Measurements from ENCODE around the gene DCDC2C. TPM values are rescaled to one million over a fixed set of nuclear protein-coding genes. Genes with fewer than 3 reads are reported as not detected.

The DCDC2C gene
- total and polyA plus RNA-seq, 2 of the 4 experiments (the other 2 are of a cell fraction) = not detected

- WGBS, 2 experiments (ENCODE audit: extremely low coverage in 2 of 2, insufficient read length in 1 of 2) = no CpG with 5 or more reads among the region's 7 CpGs
- CTCF ChIA-PET = interaction anchor here (0.8 kb wide), 1 partner anchor 31 kb away, joined by 4 read pairs; no protein-coding TSS in a partner anchor
- H3K4me2 ChIP-seq (ENCODE audit: low read depth, low read length) = no peak overlapping the region
- H3K4me1 ChIP-seq (ENCODE audit: control insufficient read depth, insufficient read depth, low read length) = peaks cover 1% of the 10 kb centered on the region; the same call in 1 of the 2 replicates
- ATAC-seq (ENCODE audit: low read depth) = no peak
- no peak overlapping the region for H2BK20ac ChIP-seq (ENCODE audit: low read depth, low read length)
- H2BK5ac ChIP-seq (ENCODE audit: low read depth, low read length, poor library complexity, severe bottlenecking) = no peak overlapping the region
- H3K9me1 ChIP-seq (ENCODE audit: insufficient read depth, low read length) = no peaks in the 10 kb centered on the region
- in situ Hi-C loops (cut with MboI; ENCODE audit: low sequenced_read_pairs) (no loop called here), dilution Hi-C loops (cut with HindIII; ENCODE audit: low sequenced_read_pairs, unreplicated experiment) (no loop called here), intact Hi-C loops (cut with micrococcal nuclease) (no loop called here)
- POLR2A ChIA-PET (ENCODE audit: unreplicated experiment) = no interaction called here
- TF ChIP-seq NFE2L2 (IDR thresholded peaks at IDR 0.05; ENCODE audit: low read depth, low read length) = no peak
- TF ChIP-seq RAD21 (IDR thresholded peaks at IDR 0.05; ENCODE audit: low read length) = no peak
- TF ChIP-seq SMC3 (IDR thresholded peaks at IDR 0.05; ENCODE audit: low read depth, low read length) = no peak
- no peak for TF ChIP-seq MXI1 (IDR thresholded peaks at IDR 0.05; ENCODE audit: borderline replicate concordance, low read depth, low read length)
- TF ChIP-seq CTCF (conservative IDR thresholded peaks at IDR 0.05; ENCODE audit: low read depth, low read length) = no peak
- TF ChIP-seq CHD1 (IDR thresholded peaks at IDR 0.05; ENCODE audit: low read depth, low read length) = no peak
- no peak for TF ChIP-seq POLR2A (IDR thresholded peaks at IDR 0.05; ENCODE audit: low read depth, low read length)
- no peak for TF ChIP-seq BHLHE40 (IDR thresholded peaks at IDR 0.05; ENCODE audit: low read depth, low read length)
- no peak for TF ChIP-seq CEBPB (IDR thresholded peaks at IDR 0.05; ENCODE audit: low read depth, low read length)
- TF ChIP-seq, protein P1, sequence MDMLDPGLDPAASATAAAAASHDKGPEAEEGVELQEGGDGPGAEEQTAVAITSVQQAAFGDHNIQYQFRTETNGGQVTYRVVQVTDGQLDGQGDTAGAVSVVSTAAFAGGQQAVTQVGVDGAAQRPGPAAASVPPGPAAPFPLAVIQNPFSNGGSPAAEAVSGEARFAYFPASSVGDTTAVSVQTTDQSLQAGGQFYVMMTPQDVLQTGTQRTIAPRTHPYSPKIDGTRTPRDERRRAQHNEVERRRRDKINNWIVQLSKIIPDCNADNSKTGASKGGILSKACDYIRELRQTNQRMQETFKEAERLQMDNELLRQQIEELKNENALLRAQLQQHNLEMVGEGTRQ (IDR thresholded peaks at IDR 0.05; ENCODE audit: low read depth, low read length) = no peak
- no peak for TF ChIP-seq MAZ (IDR thresholded peaks at IDR 0.05; ENCODE audit: borderline replicate concordance, low read depth, low read length)
- no peak for TF ChIP-seq MAFK (IDR thresholded peaks at IDR 0.05; ENCODE audit: low read depth, low read length)
- no peak for TF ChIP-seq RFX5 (IDR thresholded peaks at IDR 0.05; ENCODE audit: low read depth, low read length)
- no peak for TF ChIP-seq FOS (IDR thresholded peaks at IDR 0.05; ENCODE audit: low read depth, low read length)
- no peak for TF ChIP-seq RCOR1 (IDR thresholded peaks at IDR 0.05; ENCODE audit: insufficient replicate concordance, low read length)
- H3K14ac ChIP-seq (replicated peaks; ENCODE audit: low read depth, low read length) = no peak overlapping the region
- H4K91ac ChIP-seq (ENCODE audit: insufficient read depth, low read depth, low read length) = no peak overlapping the region
- H2BK120ac ChIP-seq (ENCODE audit: low read depth, low read length) = no peak overlapping the region
- no peak overlapping the region for H2BK15ac ChIP-seq (ENCODE audit: low read depth, low read length)
- no peak overlapping the region for H3K18ac ChIP-seq (ENCODE audit: low read depth, low read length)
- no peak overlapping the region for H3K27ac ChIP-seq (ENCODE audit: insufficient read depth, low read length)
- no peaks in the 10 kb centered on the region for H3K9me3 ChIP-seq (ENCODE audit: control insufficient read depth, insufficient read depth, low read length)
- no peak overlapping the region for H4K8ac ChIP-seq (ENCODE audit: low read depth in 2 of 2, low read length in 2 of 2)
- H4K5ac ChIP-seq (ENCODE audit: low read depth, low read length) = no peak overlapping the region
- H3K36me3 ChIP-seq (ENCODE audit: control insufficient read depth, insufficient read depth, low read length) = no peaks in the 10 kb centered on the region
- H3K56ac ChIP-seq (ENCODE audit: extremely low read depth, insufficient read depth, low read length) = no peak overlapping the region
- H3K4me3 ChIP-seq (ENCODE audit: insufficient read depth, low read depth, low read length) = no peak overlapping the region
- no TSS peak for BruUV-seq (replicated peaks)
- H3K27me3 ChIP-seq (ENCODE audit: control insufficient read depth, insufficient read depth, low read length) = no peaks in the 10 kb centered on the region; the same call in 1 of the 2 replicates
- no peak overlapping the region for H3K4ac ChIP-seq (ENCODE audit: low read depth, low read length)
- no peak overlapping the region for H2AK5ac ChIP-seq (ENCODE audit: low read depth, low read length)
- no peak overlapping the region for H3K9ac ChIP-seq (ENCODE audit: low read depth, low read length)
- H3K79me1 ChIP-seq (ENCODE audit: low read depth in 1 of 2, low read length in 2 of 2) = no peaks in the 10 kb centered on the region
- H2AFZ ChIP-seq (replicated peaks; ENCODE audit: low read length, poor library complexity) = no peak overlapping the region
- H3K23ac ChIP-seq (ENCODE audit: low read depth, low read length) = no peak overlapping the region
- no peak overlapping the region for H2AK9ac ChIP-seq (replicated peaks; ENCODE audit: low read depth, low read length, poor library complexity)
- no peak for DNase-seq
- H4K20me1 ChIP-seq (ENCODE audit: insufficient read depth, low read length) = no peaks in the 10 kb centered on the region
These were observed 45.8 kb downstream of the DCDC2C start for GRCh38 chr2:3749201-3749600.
